Measurements from ENCODE around the gene DUOX1.

Gene DUOX1

GRCh38 chr15:45198337-45199135 lies 68.7 kb downstream of the DUOX1 start:
- peak; percentile 98 for DNase-seq

- DNase-seq = peak; percentile 33
Observed at GRCh38 chr15:45199136-45199810, 69.5 kb downstream of the DUOX1 start.

GRCh38 chr15:45200001-45200798 lies 70.4 kb downstream of the DUOX1 start:
- peak; percentile 97 for DNase-seq

GRCh38 chr15:45200799-45201556 lies 71.2 kb downstream of the DUOX1 start:
- peak; percentile 85 for DNase-seq

- no peak for DNase-seq
Observed at GRCh38 chr15:45201557-45201859, 71.7 kb downstream of the DUOX1 start.

GRCh38 chr15:45201869-45202268 lies 72.1 kb downstream of the DUOX1 start:
- no peak for DNase-seq

GRCh38 chr15:45203182-45203581 lies 73.4 kb downstream of the DUOX1 start:
- no peak for DNase-seq

- peak; percentile 56 for DNase-seq
Observed at GRCh38 chr15:45205192-45205591, 75.4 kb downstream of the DUOX1 start.

GRCh38 chr15:45212493-45212892 lies 82.7 kb downstream of the DUOX1 start:
- no peak for DNase-seq
